Dedifferentiated amniotic fluid mesenchymal stem cell (primary cell): ENCODE measurements around the gene ASCC1.
"Not testable (repeated sequence)": the region's sequence is repeated elsewhere in the genome, so short reads cannot be mapped to it uniquely, and the experiment has no call there.

ENCODE experiments used
- DNase-seq: peaks from one replicate; pipeline ENCODE4 v3.0.0-alpha.2; 2016; ENCODE audit errors: extremely low spot score

ASCC1 gene

DNA sequence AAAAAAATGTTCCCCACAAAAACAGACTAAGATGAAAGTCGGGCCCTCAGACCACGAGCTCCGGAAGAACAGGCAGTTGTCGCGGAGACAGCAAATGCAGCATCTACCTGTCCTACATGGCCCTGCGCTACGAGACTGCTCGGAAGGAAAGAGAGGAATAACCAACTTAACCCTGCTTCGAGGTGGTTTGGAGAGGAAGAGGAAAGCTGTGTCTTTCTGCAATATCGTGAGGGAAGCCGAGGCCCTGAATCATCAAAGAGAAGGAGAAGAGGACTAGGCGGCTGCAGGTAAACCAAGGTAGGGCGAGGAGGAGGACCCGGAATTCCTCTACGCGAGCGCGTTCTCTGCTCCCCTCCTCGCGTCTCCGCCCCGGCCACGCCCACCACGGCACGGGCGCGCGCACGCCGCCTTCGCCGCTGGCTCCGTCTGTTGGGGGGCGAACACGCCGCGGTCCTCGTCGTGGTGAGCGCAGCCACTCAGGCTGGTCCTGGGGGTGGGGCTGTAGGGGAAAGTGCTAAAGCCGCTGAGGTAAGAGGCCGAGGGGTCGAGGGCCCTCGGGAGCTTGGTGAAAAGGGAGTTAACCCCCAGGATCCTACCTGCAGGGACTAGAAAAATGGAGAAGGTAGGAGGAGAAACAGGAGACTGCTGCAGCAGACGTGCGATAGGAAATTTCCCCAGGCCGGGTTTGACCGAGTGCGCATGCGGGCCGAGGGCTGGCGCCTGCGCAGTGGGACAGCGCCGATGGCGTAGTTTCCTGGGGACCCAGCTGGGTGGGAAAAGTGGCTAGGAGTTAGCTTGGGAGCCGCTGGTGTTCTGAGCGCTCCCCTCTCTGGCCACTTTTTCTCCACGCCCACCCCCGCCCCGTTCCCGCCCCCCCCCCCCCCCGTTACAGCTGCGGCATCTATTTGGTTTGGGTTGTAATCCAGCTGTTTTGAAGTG lies at the start of gene ASCC1, which contains the start of gene ANAPC16:
ASCC1 (minus strand) TSS at position 666 of the 939 bp plus-strand sequence. CDS start 2,978 bp downstream, outside the sequence.
ANAPC16 (plus strand) TSS at position 402 of the 939 bp plus-strand sequence. CDS start 7,903 bp downstream, outside the sequence.
- DNase-seq: peak; percentile 89

DNA sequence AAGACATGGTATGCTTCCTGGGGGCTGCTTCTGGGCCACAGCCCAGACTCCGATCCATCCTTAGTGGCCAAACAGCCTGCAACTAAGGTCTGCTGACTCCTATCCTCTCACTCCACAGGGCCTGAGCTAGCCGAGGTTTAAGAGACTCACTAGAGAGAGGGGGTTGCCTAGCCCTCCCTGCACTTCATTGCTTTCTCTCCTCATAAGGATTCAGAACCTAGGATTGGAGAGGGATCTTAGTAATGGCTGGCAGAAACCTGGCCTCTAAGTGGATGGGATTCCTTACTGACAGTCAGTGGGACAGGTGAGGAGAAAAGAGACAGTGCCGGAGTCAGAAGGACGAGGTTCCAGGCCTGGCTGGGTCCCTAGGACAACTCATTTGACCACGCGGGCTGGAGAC lies 49.4 kb upstream of the ASCC1 start:
- no peak for DNase-seq

DNA sequence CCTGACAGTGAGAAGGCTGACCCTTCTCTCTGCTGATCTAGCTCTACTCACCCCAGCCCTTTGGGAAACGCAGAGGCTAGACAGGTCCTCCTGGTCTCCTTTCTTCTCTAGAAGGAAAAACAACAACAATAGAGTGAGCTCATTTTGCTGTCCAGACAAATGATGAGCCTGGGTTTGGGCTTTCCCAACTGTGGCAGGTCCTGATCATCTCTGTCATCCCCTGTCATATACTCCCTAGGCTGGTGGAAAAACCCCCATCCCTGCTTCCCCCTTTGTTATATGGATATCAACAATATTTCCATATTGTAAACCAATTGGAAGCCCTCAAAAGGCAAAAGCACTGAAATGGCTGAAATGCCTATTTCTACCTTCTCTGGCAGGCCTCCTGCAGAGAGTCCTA lies 48.5 kb upstream of the ASCC1 start:
- no peak for DNase-seq

DNA sequence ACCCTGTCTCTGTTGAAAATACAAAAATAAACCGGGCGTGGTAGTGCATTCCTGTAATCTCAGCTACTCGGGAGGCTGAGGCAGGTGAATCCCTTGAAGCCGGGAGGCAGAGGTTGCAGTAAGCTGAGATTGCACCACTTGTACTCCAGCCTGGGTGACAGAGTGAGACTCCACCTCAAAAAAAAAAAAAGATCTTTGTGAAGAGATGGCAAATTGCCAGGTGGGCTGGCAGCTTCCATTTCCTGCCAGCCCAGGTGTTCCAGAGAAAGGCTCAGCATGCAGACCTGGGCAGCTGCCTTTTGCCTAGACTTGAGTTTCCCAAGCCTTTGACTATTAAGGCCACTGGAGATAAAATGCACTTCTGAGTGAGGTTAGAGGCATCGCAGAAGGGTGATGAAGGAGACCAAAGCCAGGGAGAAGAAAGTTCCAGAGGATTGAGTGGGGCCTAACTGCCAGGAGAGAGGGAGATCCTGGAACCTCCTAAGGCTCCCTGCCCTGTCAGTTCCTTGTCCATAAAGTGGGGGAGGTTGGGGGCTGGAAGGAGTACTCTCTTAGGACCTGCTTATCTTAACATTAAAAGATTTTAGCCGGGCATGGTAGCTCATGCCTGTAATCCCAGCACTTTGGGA lies 47.7 kb upstream of the ASCC1 start:
- no peak for DNase-seq

DNA sequence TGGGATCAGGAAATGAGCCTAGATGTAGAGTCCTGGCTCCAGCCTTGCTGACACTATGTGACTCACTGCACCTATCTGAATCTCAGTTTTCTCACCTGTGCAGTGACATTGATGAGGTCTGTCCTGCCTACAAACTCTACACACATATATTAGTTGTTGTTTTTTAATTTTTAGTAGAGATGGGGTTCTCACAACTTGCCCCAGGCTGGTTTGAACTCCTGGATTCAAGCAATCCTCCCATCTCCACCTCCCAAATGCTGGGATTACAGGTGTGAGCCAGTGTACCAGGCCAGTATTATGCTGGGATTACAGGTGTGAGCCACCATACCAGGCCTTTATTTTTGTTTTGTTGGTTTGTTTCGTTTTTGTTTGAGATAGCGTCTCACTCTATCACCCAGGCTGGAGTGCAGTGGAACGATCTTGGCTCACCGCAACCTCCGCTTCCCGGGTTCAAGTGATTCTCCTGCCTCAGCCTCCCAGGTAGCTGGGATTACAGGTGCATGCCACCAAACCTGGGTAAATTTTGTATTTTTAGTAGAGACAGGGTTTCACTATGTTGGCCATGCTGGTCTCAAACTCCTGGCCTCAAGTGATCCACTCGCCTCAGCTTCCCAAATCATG lies 45.8 kb upstream of the ASCC1 start:
- no peak for DNase-seq

DNA sequence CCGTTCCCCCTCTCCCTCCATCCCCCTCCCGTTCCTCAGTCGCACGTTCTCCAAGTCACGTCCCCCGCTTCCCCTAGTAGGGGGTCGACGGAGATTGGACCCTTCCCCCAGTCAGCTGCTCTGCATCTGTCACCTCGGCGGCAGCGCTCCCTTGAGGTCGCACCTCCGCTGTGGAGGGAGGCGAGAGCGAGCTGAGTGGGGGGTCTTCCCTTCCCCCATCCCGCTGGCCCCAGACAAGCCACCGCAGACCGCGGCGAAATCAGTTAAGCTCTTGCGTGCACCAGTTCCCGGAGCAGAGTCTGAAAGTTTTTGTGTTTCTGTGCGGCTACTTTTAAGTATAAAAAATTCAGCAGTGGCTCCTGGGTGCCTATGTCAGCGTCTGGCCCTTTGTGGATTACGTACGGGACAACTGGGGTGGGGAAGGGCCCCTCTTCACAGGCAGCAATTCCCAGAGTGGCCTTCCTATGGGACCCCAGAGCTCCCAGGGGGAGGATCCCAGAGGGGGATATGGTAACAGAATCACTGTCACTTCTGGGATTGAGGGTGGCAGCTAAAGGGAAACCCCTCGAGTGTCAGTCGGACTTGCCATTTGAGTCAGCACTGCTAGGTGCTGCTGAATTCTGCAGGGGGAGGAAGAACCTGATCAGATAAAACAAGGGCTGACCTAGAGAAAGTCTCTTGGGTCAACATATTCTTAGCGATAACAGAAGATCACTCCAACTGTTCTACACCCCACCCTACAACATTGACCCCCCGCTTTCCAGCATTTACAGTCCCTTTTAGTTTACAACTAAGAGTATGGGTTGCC lies 45.1 kb upstream of the ASCC1 start:
- no peak for DNase-seq

DNA sequence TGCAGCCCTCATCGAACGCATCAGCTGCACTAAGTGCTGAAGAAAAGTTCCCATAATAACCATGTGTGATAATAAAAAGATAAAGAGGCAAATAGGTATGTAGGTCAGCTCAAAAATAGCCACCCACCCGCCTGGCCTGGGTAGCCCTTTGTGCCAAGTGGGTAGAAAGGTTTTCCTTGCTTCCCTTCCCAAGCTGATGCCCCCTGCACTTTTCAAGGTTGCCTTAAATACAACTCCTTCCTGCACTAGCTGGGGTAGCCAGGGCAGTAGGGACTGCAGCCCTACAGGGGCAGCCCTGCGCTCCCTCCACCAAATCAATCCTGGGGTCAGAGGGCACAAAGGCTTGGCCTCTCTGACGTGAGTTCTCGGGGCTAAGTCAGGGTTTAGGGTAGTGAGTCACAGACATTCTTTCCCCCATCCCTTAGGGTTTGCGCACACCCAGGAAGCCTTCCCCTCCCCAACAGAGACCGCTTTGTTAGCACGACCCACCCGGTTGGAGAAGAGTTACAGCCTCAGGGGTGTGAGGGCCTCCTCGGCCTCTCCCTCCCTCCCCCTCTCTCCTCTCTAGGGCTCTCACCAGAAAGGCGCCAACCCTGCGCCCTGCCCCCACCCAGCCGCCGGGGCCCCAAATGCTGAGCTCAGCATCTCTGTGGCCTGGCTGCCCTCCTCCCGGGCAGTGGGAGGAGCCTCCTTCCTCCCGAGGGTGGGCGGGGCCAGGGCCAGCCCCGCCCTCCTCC lies 44.3 kb upstream of the ASCC1 start:
- peak; percentile 54 for DNase-seq

DNA sequence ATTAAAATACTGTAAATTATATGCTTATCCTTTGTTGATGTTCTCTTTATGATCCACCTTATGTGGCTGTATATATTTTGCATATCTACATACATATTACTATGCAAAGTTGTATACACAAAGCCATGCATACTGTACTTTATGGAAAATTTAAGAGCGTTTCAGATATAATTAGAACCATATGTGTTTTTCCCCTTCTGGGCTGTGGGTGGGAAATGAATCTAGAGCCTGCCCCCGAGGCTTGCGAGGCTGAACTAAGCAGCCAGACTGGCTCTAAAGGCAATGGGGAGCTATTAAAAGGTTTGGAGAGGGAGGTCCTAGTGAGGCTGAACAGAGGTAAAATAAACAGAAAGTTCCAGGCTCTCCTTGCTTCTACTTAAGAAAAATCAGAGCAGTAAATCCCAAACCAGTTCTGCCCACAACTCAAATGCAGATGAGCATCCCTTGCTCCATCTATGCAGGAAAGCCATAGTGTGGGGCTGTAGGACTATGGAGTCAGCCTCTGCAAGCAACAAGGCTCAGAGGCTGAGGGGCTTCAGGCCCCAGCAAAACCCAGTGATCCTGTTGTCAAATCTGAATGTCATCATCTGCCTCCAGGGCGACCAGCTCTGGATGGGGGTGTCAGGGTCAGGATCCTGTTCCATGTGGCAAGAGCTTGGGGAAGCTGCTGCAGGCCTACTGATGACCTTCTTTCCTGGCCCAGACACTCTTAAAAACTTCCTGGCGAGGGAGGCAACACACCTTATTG lies 43.6 kb upstream of the ASCC1 start:
- peak; percentile 80 for DNase-seq

- no peak for DNase-seq
Measured at GRCh38 chr10:72258617-72259016, 42.5 kb upstream of the ASCC1 start.

GRCh38 chr10:72257051-72257892 lies 41.2 kb upstream of the ASCC1 start:
- DNase-seq: no peak

DNA sequence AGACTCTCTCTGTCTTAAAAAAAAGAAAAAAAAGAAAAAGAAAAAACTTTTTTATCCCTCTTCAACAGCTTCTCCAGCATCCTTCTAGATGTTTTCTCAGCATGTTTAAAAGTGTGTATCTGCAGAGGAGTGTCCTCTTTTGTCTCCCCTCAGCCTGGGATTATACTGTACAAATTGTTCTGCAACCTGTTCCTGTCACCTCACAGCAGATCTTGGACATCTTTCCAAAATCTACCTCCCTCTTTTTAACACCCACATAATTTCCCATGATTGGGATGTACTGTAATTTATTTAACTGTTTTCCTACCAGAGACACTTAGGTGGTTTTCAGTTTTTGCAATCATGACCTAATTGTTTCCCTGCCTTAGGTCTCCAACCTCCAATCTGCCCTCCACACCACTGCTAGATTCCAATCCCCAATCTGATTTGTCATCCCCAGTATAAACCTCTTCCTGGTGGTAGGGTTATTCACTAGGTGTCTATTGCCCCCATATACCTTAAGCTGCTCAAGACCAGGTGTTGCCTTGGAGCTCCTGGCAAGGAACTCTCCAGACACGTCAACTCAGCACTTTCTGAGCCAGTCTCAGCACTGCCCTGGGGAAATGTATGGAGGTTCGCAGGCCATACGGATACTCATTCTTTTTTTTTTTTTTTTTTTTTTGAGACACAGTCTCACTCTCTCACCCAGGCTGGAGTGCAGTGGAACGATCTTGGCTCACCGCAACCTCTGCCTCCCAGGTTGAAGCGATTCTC lies 40.1 kb upstream of the ASCC1 start:
- DNase-seq: no peak

DNA sequence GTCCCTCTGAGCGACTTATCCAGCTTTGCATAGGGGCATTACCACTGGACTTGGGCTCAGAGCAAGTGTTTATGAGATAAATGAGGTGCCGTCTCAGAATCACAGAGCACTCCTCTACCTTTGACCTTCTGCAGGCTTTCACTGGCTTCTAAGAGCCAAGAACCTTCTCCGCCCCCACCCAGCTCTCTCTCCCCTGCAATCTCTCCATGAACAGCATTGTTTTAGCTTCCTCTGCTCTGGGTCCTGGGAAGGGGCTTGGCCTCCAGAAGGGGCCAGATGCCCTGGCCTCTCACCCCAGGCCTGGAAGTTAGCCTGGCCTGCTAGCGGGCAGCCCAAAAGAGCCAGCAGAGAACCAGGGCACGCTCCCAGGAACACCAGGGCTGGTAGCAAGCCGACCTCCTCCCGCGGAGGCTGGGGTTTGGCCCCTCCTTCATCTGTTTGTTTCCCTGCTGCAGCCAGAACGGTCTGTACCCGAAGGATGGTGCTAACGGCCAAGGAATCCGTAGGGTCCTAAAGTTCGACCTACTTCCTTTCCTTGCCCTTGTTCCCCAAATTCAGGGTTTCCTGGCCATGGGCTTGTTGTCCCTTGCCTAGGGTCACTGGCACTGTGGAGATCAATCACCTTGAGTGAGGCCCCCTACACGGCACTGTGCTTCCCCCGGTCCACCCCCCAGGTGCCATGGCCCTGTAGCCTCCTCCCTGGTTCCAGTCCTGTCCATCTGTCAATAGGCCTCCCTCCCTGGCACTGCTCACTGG lies 38.9 kb upstream of the ASCC1 start:
- DNase-seq: peak; percentile 58

- DNase-seq: no peak
Measured at GRCh38 chr10:72253578-72253977, 37.5 kb upstream of the ASCC1 start.

- DNase-seq: no peak
Measured at GRCh38 chr10:72252972-72253371, 36.9 kb upstream of the ASCC1 start.

DNA sequence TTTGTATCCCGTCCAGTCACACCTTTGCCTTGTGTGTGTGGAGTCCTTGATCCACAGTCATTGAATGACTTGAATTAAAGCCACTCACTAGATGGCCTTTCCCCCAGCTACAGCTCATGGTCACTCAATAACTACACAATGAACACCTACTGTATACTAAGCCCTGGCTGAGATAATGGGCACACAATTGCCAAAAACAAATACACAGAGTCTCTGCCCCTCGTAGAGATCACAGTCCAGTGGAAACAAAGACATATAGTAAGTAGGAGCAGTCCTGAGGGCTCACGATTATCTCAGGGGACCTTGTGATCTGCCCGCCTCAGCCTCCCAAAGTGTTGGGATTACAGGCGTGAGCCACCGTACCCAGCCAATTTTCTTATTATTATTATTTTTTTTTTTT lies 35.6 kb upstream of the ASCC1 start:
- DNase-seq: no peak

DNA sequence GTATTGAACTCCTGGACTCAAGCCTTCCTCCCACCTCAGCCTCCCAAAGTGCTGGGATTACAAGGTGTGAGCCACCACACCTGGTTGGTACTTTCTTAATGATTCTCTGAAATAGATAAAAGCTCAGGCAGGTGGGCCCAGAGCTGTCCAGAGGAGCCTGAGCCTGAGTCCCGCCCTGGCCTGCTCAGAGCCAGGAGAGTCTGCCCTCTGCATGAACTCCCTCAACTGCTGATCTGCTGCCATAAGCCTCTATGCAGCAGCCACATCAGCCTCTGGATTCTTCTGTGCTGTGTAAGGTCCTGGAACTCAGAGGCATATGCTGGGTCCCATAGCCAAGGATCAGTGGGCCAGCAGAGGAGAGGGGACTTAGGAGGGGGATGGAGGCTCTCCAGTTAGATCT lies 34.6 kb upstream of the ASCC1 start:
- DNase-seq: peak; percentile 64

GRCh38 chr10:72249176-72249862 lies 33.2 kb upstream of the ASCC1 start:
- not testable (repeated sequence) for DNase-seq
